Measurements from ENCODE around the gene FZD4. TPM values are rescaled to one million over a fixed set of nuclear protein-coding genes. Genes with fewer than 3 reads are reported as not detected.

Gene FZD4
- total RNA-seq, 2 donors from 2014 or later, result 4.3 to 6.7 TPM

DNA sequence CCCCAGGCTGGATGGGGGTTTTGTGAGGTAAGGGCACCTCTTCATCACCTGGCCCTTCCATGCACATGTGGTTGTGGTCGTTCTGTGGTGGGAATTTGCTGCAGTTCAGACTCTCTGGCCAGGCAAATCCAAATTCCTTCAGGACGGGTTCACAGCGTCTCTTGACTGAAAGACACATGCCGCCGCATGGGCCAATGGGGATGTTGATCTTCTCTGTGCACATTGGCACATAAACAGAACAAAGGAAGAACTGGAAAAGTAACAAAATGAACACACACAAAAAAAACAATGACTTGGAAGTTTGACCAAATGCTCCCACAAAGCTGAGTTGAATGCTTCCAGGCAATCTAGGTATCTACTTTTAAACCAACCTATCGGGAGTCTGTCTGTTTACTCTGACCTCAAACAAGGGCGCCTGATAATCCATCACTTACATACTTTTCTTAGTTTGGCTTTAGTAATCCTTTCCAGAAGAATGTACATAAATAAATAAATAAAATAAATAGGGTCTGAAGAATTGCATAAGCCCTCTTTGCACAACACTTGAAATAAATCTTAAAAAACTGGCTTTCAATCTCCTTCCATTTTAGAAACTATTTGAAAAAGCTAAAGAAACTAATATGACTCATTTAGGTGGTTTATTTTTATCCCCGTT is 2.8 kb downstream of the FZD4 start:
- Histone ChIP-seq H3K9me3 (no peaks in the 10 kb centered on the region), H3K27ac (no peak overlapping the region), H3K36me3 (no peaks in the 10 kb centered on the region), H3K4me3 (no peak overlapping the region), H3K9ac (ENCODE audit: low read depth in 2 of 2, low read length in 2 of 2) (no peak overlapping the region), H3K4me1 (no peaks in the 10 kb centered on the region), H3K27me3 (no peaks in the 10 kb centered on the region)
- DNase-seq, result no peak
- intact Hi-C loops (cut with DNase I), result loop anchor here (10.0 kb wide), 1 partner anchor 82 kb away; the partner anchor contains the start of gene TMEM135
- TF ChIP-seq, protein P1, sequence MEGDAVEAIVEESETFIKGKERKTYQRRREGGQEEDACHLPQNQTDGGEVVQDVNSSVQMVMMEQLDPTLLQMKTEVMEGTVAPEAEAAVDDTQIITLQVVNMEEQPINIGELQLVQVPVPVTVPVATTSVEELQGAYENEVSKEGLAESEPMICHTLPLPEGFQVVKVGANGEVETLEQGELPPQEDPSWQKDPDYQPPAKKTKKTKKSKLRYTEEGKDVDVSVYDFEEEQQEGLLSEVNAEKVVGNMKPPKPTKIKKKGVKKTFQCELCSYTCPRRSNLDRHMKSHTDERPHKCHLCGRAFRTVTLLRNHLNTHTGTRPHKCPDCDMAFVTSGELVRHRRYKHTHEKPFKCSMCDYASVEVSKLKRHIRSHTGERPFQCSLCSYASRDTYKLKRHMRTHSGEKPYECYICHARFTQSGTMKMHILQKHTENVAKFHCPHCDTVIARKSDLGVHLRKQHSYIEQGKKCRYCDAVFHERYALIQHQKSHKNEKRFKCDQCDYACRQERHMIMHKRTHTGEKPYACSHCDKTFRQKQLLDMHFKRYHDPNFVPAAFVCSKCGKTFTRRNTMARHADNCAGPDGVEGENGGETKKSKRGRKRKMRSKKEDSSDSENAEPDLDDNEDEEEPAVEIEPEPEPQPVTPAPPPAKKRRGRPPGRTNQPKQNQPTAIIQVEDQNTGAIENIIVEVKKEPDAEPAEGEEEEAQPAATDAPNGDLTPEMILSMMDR (IDR thresholded peaks at IDR 0.05), result no peak

DNA sequence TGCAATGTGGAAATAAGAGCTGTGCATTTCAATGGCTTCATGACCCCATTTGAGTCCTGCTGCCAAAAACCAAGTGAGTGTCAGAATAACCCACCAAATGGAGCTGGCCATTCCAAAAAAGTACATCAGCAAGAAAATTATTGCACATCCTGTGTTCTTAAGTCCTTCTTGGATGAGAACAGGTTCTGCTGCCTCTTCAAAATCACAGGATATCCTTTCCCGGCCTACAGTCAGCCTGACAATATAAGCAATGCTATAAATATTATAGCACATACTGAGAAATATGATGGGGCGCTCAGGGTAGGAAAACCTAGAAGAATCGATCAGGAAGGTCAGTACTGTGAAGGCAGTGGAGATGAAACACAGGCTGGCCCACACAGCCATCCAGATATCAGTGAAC is 3.5 kb downstream of the FZD4 start:
- Histone ChIP-seq H3K36me3 (no peaks in the 10 kb centered on the region), H3K4me3 (no peak overlapping the region), H3K4me1 (no peaks in the 10 kb centered on the region), H3K27me3 (no peaks in the 10 kb centered on the region), H3K9ac (ENCODE audit: low read depth in 2 of 2, low read length in 2 of 2) (no peak overlapping the region), H3K27ac (no peak overlapping the region), H3K9me3 (no peaks in the 10 kb centered on the region)
- intact Hi-C loops (cut with DNase I), result loop anchor here (10.0 kb wide), 1 partner anchor 83 kb away; the partner anchor contains the start of gene TMEM135
- DNase-seq, result no peak
- TF ChIP-seq, protein P1 (IDR thresholded peaks at IDR 0.05), result no peak

GRCh38 chr11:86950661-86950995 is 4.6 kb downstream of the FZD4 start:
- Histone ChIP-seq H3K9ac (ENCODE audit: low read depth in 2 of 2, low read length in 2 of 2) (no peak overlapping the region), H3K27me3 (no peaks in the 10 kb centered on the region), H3K36me3 (no peaks in the 10 kb centered on the region), H3K4me3 (no peak overlapping the region), H3K4me1 (no peaks in the 10 kb centered on the region), H3K27ac (no peak overlapping the region), H3K9me3 (no peaks in the 10 kb centered on the region)
- TF ChIP-seq, protein P1 (IDR thresholded peaks at IDR 0.05), result no peak
- intact Hi-C loops (cut with DNase I), result loop anchor here (10.0 kb wide), 1 partner anchor 84 kb away; the partner anchor contains the start of gene TMEM135
- DNase-seq, result no peak

DNA sequence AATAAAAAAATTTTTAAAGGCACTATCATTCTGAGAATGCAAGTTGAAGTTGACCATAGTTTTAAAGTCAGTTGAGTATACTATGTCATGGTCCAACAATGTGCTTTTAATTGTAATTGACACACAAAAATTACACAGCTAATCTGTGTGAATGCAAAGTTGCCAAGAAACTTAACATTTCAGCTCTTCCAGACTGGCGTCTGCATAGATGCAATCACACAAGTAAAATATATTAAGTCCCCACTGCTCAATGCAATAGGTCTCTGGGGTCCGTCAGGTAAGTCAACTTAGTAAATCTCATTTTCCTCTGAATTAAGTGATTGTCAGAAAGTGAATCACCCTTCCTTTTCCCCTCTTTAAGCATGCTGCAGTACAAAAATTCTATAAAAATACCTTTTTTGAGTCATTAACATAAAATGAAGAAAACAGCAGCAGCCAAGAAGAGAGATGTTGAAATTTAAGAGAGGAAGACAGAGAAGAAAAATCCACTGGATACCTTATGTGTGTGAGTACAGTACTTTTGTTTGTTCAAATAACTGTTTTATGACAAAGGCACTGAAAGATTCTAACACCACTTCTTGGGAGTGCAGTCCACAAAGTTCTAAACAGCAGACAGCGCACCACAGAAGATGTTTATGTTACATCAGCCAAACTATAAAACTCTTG is 5.1 kb downstream of the FZD4 start:
- no peak overlapping the region for H3K4me3 ChIP-seq
- no peak overlapping the region for H3K9ac ChIP-seq (ENCODE audit: low read depth in 2 of 2, low read length in 2 of 2)
- no peaks in the 10 kb centered on the region for H3K27me3 ChIP-seq
- H3K9me3 ChIP-seq, result no peaks in the 10 kb centered on the region
- H3K4me1 ChIP-seq, result no peaks in the 10 kb centered on the region
- TF ChIP-seq, protein P1 (IDR thresholded peaks at IDR 0.05), result no peak
- no peaks in the 10 kb centered on the region for H3K36me3 ChIP-seq
- no peak overlapping the region for H3K27ac ChIP-seq
- intact Hi-C loops (cut with DNase I), result loop anchor here (10.0 kb wide), 1 partner anchor 85 kb away; the partner anchor contains the start of gene TMEM135
- DNase-seq, result no peak

DNA sequence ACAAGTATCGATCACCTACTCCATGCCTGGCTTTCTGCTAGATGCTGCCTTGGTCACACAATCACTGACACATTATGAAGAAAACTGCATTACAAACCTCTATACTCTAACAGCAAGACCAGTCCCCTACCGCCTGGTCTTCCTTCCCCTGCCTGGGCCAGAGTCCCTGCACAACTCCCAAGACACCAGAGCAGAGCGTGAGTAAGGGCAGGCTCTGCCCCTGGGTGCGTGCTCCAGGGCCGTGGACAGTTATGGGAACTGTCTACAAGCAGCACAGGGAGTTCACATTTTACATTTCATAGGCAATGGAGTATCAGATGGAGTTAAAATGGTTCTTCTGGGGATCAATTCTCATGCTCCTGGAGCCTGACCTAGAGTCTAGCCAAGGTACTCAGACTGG is 6.5 kb downstream of the FZD4 start:
- H3K9me3 ChIP-seq, result no peaks in the 10 kb centered on the region
- H3K36me3 ChIP-seq, result no peaks in the 10 kb centered on the region
- no peaks in the 10 kb centered on the region for H3K4me1 ChIP-seq
- no peak overlapping the region for H3K4me3 ChIP-seq
- H3K27me3 ChIP-seq, result no peaks in the 10 kb centered on the region
- TF ChIP-seq, protein P1 (IDR thresholded peaks at IDR 0.05), result no peak
- intact Hi-C loops (cut with DNase I), result no loop called here
- H3K9ac ChIP-seq (ENCODE audit: low read depth in 2 of 2, low read length in 2 of 2), result no peak overlapping the region
- H3K27ac ChIP-seq, result no peak overlapping the region
- no peak for DNase-seq

Data from colonic mucosa (tissue), 4 donors.